GM12892 (cell line): ENCODE data around the gene MGMT.

Experiments
- DNase-seq: peaks from one replicate; pipeline ENCODE4 v3.0.0; 2011; ENCODE audit not compliant: insufficient read length
- FAIRE-seq: peaks from 2 replicates; lab custom pipeline; 2011; peaks lifted over from hg19 to GRCh38; lab: Jason Lieb, UNC
- POLR2A ChIP-seq: IDR thresholded peaks from 2 replicates; pipeline ENCODE4 v1.6.1; 2011; ENCODE audit warnings: low read depth, low read length, control low read depth
- POLR2AphosphoS5 ChIP-seq: IDR thresholded peaks from 2 replicates; pipeline ENCODE4 v1.6.1; 2011; ENCODE audit warnings: low read depth, low read length, control low read depth
- TAF1 ChIP-seq: IDR thresholded peaks from 2 replicates; pipeline ENCODE4 v1.6.1; 2011; ENCODE audit warnings: low read depth, mild to moderate bottlenecking, control low read depth, low read length, borderline replicate concordance

The MGMT gene

DNA sequence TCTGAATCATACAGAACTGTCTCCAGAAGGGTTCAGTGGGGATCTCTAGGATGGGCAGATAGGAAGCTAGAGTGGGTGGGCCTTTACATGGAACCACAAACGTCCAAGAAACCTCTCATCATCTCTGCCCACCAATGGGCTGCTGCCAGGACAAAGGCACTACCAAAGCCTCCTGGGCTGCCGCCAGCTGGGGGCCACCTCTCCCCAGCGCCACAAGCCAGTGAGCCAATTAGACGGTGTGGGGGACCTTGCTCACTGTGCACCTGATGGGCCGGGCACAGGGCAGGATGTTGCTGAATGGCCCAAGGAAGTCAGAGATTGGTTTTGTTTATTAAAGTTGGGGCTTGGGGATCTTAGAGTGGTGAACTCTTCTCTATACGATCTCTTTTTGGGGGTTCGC, 242.1 kb downstream of the MGMT start:
- no peak for DNase-seq
- FAIRE-seq: no peak
- TF ChIP-seq TAF1 (no peak), POLR2AphosphoS5 (no peak), POLR2A (no peak)

DNA sequence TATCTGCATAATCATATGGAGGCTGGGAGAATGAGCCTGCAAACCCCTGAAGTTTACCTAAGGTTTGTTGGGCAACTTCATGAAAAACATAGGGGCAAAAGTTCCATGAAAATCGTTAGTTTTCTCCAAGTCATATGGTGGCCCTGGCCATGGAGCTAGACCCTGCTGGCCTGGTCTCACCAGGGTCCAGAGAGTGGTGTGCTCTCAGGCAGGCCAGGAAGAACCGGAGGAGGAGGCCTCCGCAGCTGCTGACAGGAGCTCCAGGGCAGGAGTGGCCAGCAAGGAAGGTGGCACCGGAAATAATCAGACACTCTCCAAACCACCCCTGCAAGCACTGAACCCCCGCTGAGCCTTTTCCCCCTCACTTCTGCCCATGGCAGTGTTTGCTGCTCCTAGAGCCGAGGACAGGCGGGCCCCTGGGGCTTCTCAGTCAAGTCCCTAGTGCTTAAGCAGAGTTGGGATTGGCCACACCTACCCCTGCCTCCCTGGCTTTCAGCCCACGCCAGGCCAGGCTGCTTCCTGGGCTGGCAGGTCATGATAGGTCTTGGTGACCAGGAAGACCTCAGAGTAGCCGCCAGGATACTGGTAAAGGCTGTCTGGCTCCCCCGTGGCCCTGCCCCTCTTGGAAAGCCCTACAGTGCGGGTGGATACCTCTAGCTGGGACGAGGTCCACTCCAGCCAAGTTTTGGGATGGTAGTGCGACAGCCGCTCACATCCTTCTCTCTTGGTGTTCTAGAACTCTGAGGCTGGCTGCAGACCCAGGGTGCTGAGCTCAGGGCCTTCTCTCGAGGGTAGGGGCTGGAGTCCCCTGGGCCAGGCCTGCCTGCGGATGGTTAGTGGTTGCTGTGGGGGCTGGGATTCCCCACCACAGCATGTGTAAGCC, 242.8 kb downstream of the MGMT start:
- no peak for FAIRE-seq

GRCh38 chr10:129710510-129710847, 243.4 kb downstream of the MGMT start:
- TF ChIP-seq POLR2A: no peak
- DNase-seq (no peak), FAIRE-seq (no peak)

More for the DNA sequence above, 242.8 kb downstream of the MGMT start:
- DNase-seq: no peak
- no peak for TF ChIP-seq POLR2A
- no peak for TF ChIP-seq POLR2AphosphoS5
- no peak for TF ChIP-seq TAF1

GRCh38 chr10:129711291-129711690, 244.2 kb downstream of the MGMT start:
- DNase-seq (no peak), FAIRE-seq (no peak)

GRCh38 chr10:129712000-129712399, 245.0 kb downstream of the MGMT start:
- FAIRE-seq (no peak), DNase-seq (no peak)
- TF ChIP-seq POLR2AphosphoS5: no peak
- no peak for TF ChIP-seq TAF1
- no peak for TF ChIP-seq POLR2A

More at GRCh38 chr10:129711291-129711690, 244.2 kb downstream of the MGMT start:
- TF ChIP-seq TAF1 (no peak), POLR2A (no peak), POLR2AphosphoS5 (no peak)

DNA sequence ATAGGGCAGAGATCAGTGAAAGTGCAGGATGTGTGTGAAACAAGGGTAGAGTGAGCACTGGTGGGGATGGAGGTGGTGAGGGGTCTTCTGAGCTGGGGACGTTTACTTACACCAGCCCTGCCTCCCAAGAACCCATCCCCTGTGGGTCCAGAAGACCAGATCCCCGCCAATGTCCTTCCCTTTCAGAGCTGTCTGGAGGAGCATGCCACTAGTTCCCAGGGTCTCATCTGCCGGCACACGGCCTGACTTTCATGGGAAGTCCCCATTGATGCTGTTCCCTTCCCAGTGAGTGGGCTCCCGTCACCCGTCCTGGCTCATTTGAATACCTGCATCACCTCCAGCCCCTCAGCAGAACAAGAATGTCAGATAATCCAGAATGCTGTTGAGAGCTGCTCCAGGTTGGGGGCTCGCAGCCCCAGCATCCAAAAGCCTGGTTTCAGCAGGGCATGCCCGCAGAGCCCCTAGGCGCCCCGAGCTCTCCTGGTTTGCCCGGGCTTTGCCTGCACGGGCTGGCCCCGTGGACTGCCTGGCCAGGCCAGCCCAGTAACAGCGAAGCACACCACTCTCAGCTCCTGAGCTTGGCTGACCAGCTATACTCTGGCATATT, 246.7 kb downstream of the MGMT start:
- DNase-seq (no peak), FAIRE-seq (no peak)
- TF ChIP-seq TAF1 (no peak), POLR2A (no peak), POLR2AphosphoS5 (no peak)

DNA sequence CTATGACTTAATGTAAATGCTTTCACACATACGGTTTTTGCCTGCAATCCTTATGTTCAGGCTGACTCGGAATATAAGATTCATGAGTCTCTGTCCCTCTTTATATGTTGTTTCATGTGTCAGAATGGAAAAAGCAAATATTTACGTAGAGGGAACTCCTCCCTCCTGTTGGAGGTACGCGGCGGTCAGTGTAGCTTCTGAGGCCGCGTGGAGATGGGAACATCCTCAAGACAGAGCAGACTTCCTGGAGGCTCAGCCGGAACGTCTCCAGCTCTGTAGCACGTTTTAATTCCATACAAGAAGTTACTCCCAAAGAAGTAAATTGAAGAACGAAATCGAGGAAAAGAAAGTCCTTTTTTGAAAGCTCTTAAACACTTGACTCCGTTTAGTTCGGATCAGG, 248.8 kb downstream of the MGMT start:
- FAIRE-seq (no peak), DNase-seq (no peak)
- TF ChIP-seq POLR2AphosphoS5: no peak

DNA sequence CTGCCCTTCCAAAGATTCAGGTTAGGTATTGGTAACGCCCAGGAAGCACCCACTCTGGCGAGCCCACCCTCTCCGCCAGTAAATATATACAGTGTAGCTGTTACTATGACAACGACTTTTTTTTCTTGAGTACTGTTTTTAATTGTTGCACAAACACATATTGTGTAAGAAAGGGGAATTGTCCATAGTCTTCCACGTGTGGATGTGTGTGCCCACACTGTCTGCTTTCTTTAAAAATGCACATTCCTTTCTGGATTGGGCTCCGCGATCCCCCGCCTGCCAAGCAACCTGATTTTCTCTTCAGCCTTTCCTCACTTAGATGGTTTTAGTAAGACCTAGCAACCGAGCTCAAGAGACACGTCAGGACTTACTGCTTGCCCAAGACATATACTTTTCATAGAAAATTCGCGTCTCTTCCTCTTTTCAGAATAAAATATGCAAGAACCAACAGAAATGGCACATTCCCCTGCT, 249.2 kb downstream of the MGMT start:
- TF ChIP-seq POLR2A (no peak), POLR2AphosphoS5 (no peak), TAF1 (no peak)
- DNase-seq (no peak), FAIRE-seq (no peak)

DNA sequence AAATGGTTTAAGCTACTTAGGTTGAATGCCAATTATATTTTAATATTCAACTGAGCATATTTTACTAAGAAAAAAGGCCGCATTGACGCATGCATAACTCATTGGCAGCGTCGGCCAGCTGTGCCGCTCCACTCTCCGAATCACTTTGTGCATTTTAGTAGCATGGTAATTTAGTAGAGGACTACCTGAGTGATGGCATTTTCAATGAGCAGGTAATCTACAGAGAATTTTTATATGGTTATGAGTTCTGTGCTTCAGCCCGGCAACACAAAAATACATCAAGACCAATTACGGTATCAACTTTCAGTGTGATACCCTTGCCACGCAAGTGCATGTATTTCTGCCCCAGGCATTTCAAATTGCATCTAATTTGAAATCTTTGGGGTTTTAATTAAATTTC, 249.8 kb downstream of the MGMT start:
- DNase-seq: no peak
- TF ChIP-seq POLR2AphosphoS5 (no peak), POLR2A (no peak), TAF1 (no peak)

GRCh38 chr10:129717816-129718547, 250.9 kb downstream of the MGMT start:
- no peak for FAIRE-seq
- no peak for TF ChIP-seq POLR2AphosphoS5
- TF ChIP-seq POLR2A: no peak
- no peak for TF ChIP-seq TAF1
- DNase-seq: no peak

More for the DNA sequence above, 249.8 kb downstream of the MGMT start:
- no peak for FAIRE-seq

DNA sequence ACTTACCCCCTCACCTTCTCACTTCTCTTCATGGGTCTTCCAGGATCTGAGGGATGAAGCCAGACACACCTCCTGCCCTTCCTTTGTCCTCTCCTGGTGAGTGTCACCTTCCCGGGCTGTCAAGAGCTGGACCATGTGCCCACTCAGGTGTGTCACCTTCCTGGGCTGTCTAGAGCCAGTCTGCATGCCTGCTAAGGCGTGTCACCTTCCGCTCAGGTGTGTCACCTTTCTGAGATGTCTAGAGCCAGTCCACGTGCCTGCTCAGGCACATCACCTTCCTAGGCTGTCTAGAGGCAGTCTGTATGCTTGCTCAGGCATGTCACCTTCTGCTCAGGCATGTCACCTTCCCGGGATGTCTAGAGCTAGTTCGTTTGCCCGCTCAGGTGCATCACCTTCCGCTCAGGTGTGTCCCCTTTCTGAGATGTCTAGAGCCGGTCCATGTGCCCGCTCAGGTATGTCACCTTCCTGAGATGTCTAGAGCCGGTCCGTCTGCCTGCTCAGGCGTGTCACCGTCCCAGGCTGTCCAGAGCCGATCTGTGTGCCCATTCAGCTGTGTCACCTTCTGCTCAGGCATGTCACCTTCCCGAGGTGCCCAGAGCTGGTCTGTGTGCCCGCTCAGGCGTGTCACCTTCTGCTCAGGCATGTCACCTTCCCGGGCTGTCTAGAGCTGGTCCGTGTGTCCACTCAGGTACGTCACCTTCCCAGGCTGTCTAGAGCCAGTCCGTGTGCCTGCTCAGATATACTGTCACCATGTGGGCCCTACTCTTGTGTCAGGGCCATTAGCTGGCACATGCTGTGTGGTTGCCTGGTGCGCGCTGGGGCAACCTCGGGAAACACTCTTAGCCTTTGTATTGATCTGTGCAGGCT, 251.7 kb downstream of the MGMT start:
- TF ChIP-seq POLR2AphosphoS5: no peak
- TF ChIP-seq POLR2A: no peak
- TF ChIP-seq TAF1: no peak
- FAIRE-seq (no peak), DNase-seq (no peak)
